Skeletal muscle satellite cell (primary cell): ENCODE measurements around the gene CHRND.
"Not testable (repeated sequence)": the region's sequence is repeated elsewhere in the genome, so short reads cannot be mapped to it uniquely, and the experiment has no call there.

Source experiments
- H3K27me3 ChIP-seq: 2 replicates; pipeline ENCODE4 v1.7.0; 2013; ENCODE audit warnings: low read length; ENCODE audit not compliant: control insufficient read depth, insufficient read depth
- H3K36me3 ChIP-seq: 2 replicates; pipeline ENCODE4 v1.7.0; 2013; ENCODE audit warnings: mild to moderate bottlenecking, control low read depth, low read length; ENCODE audit not compliant: insufficient read depth
- H3K4me1 ChIP-seq: 2 replicates; pipeline ENCODE4 v1.7.0; 2013; ENCODE audit warnings: low read length; ENCODE audit not compliant: control insufficient read depth, insufficient read depth
- H3K4me2 ChIP-seq: 2 replicates; pipeline ENCODE4 v1.7.0; 2013; ENCODE audit warnings: mild to moderate bottlenecking, low read length
- H3K4me3 ChIP-seq: 2 replicates; pipeline ENCODE4 v1.7.0; 2013; ENCODE audit warnings: low read length
- H3K9ac ChIP-seq: 2 replicates; pipeline ENCODE4 v1.7.0; 2013; ENCODE audit warnings: mild to moderate bottlenecking, low read depth, low read length, moderate library complexity
- H3K9me3 ChIP-seq: replicated peaks from 2 replicates; pipeline ENCODE4 v1.7.0; 2013; ENCODE audit warnings: mild to moderate bottlenecking, control low read depth, low read length

Gene CHRND

GRCh38 chr2:232551776-232552175 lies 25.8 kb downstream of the CHRND start:
- Histone ChIP-seq H3K4me2 (peak overlapping the region; percentile 87), H3K9ac (peak overlapping the region; percentile 98), H3K4me3 (peak overlapping the region; percentile 75), H3K9me3 (no peaks in the 10 kb centered on the region), H3K27me3 (no peaks in the 10 kb centered on the region), H3K36me3 (peaks cover 25% of the 10 kb centered on the region), H3K4me1 (peaks cover 11% of the 10 kb centered on the region)

- peaks cover 65% of the 10 kb centered on the region for H3K36me3 ChIP-seq
- H3K27me3 ChIP-seq, result no peaks in the 10 kb centered on the region
- H3K9ac ChIP-seq, result no peak overlapping the region
- H3K4me1 ChIP-seq, result peaks cover 5% of the 10 kb centered on the region
- no peak overlapping the region for H3K4me2 ChIP-seq
- H3K9me3 ChIP-seq, result no peaks in the 10 kb centered on the region
- no peak overlapping the region for H3K4me3 ChIP-seq
These were observed 30.5 kb downstream of the CHRND start for GRCh38 chr2:232556426-232556825.

DNA sequence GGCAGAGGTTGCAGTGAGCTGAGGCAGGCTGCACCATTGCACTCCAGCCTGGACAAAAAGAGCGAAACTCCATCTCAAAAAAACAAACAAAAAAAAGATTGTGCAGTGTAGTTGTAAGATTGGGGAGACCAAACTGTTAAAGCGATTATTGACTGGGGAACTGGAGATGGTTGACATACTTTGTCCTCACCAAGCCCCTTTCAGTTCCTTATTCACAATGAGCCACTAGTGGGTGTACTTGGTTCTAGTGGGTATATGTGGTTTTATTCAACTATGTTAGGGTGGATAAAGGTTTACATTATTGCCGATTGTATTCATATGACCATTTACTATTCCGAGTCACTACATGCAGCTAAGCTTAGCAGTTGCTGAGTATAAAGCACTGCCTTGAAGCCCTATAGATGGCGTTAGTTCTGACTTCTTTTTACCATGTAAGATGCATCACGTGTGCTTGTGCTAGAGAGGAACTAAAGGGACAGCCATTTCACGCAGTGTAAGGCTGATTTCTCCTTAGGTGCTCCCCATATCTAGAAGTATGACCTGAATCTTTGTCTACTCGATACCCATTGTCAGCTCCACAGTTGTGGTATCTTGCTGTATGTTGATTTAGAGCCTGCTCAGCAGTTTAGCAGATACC lies 36.7 kb downstream of the CHRND start:
- Histone ChIP-seq H3K9ac (no peak overlapping the region), H3K9me3 (no peaks in the 10 kb centered on the region), H3K4me2 (no peak overlapping the region), H3K36me3 (peaks cover 88% of the 10 kb centered on the region), H3K4me1 (peaks cover 7% of the 10 kb centered on the region), H3K4me3 (no peak overlapping the region), H3K27me3 (no peaks in the 10 kb centered on the region)

DNA sequence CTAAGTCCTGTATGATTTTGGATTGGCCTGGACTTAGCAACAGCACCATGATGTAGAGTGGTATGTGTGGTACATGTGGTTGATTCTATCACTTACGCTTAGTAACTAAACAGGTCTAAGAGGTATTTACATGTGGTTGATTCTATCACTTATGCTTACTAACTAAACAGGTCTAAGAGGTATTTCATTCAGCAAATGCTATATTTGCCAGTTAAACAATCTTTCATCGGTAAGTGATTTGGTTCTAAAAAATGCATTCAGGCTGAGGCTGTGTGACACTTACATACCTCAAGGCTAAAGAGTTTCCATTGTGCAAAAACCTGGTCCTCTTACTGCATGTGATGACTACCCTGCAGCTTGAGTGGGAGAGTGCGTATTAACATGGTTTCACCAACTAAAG lies 37.6 kb downstream of the CHRND start:
- no peaks in the 10 kb centered on the region for H3K27me3 ChIP-seq
- H3K9me3 ChIP-seq, result no peaks in the 10 kb centered on the region
- H3K4me2 ChIP-seq, result no peak overlapping the region
- H3K9ac ChIP-seq, result no peak overlapping the region
- H3K4me3 ChIP-seq, result no peak overlapping the region
- peaks cover 17% of the 10 kb centered on the region for H3K4me1 ChIP-seq
- H3K36me3 ChIP-seq, result peaks cover 85% of the 10 kb centered on the region

DNA sequence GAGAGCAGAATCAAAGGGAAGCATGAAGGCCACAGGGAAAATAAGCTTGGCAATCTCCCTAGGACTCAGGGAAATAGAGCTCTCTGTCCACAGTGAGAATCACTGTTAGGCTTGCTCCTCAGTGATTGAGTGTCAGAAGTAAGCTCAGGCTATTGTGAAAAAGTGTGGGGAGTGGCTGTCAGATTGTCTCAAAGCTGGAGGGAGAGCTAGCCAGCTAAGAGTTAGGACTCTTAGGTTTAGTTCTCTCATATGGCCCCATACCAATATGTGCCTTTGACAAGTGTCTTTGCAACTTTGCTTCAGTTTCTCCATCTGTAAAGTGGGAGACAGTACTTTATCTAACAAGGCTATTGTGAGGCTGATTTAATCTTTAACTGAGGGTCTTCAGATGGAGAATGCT lies 41.8 kb downstream of the CHRND start:
- H3K9ac ChIP-seq, result peak overlapping the region; percentile 40
- H3K36me3 ChIP-seq, result peaks cover 77% of the 10 kb centered on the region
- H3K4me1 ChIP-seq, result peaks cover 21% of the 10 kb centered on the region
- H3K27me3 ChIP-seq, result no peaks in the 10 kb centered on the region
- no peaks in the 10 kb centered on the region for H3K9me3 ChIP-seq
- H3K4me2 ChIP-seq, result peak overlapping the region; percentile 29
- H3K4me3 ChIP-seq, result no peak overlapping the region

DNA sequence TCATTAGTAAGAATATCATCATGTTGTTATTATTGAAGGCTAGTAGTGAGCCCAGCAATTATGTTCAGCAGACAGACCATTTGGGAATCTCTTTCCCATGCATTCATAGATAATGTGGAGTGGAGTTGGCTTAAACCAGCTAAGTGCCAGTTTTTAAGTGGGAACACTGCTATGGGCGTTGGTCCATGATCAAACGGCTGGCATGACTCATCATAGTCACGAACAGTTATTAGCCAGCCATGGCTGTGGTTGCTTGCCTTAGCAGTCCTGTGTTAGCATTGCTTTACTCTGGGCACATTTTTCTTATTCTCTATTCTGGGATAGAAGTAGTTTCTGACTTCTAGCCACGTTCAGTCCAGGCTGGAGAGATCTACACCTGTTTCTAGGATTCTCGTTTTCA lies 42.2 kb downstream of the CHRND start:
- peaks cover 77% of the 10 kb centered on the region for H3K36me3 ChIP-seq
- no peaks in the 10 kb centered on the region for H3K27me3 ChIP-seq
- H3K4me1 ChIP-seq, result peaks cover 21% of the 10 kb centered on the region
- peak overlapping the region; percentile 29 for H3K4me2 ChIP-seq
- peak overlapping the region; percentile 43 for H3K9ac ChIP-seq
- H3K4me3 ChIP-seq, result no peak overlapping the region
- H3K9me3 ChIP-seq, result no peaks in the 10 kb centered on the region

- Histone ChIP-seq H3K4me1 (peaks cover 31% of the 10 kb centered on the region), H3K9ac (no peak overlapping the region), H3K36me3 (peaks cover 66% of the 10 kb centered on the region), H3K9me3 (no peaks in the 10 kb centered on the region), H3K27me3 (no peaks in the 10 kb centered on the region), H3K4me3 (no peak overlapping the region), H3K4me2 (no peak overlapping the region)
These were observed 43.6 kb downstream of the CHRND start for GRCh38 chr2:232569541-232569940.

GRCh38 chr2:232570481-232570880 lies 44.5 kb downstream of the CHRND start:
- not testable (repeated sequence) for H3K27me3 ChIP-seq, H3K4me3 ChIP-seq, H3K9me3 ChIP-seq, H3K4me2 ChIP-seq, H3K9ac ChIP-seq
- Histone ChIP-seq H3K4me1 (peaks cover 39% of the 10 kb centered on the region), H3K36me3 (peaks cover 65% of the 10 kb centered on the region)

DNA sequence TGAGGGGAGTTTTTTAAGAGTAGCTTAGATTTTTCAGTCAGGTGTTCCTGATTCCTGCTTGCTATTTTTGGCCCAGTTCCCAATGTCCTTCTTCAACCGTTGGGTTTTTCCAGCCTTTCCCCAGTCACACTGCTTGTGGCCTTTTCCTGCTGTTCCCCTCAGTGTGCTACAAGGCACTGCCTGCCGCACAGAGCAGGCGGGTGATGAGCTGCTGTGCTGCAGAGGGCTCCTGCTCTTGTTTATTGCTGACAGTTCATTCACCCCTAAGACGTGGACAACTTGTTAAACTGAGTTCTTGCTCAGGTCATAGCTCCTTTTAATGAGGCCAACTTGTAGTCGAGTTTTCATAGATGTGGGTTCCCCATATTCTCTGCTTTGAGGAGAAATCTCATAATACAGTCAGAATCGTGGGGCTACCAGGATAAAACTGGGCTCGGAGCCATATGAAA lies 45.1 kb downstream of the CHRND start:
- peaks cover 39% of the 10 kb centered on the region for H3K4me1 ChIP-seq
- no peak overlapping the region for H3K4me3 ChIP-seq
- H3K4me2 ChIP-seq, result no peak overlapping the region
- no peaks in the 10 kb centered on the region for H3K9me3 ChIP-seq
- H3K27me3 ChIP-seq, result no peaks in the 10 kb centered on the region
- H3K9ac ChIP-seq, result no peak overlapping the region
- peaks cover 60% of the 10 kb centered on the region for H3K36me3 ChIP-seq

- peaks cover 41% of the 10 kb centered on the region for H3K36me3 ChIP-seq
These were observed 47.1 kb downstream of the CHRND start for GRCh38 chr2:232573042-232573441.

GRCh38 chr2:232573771-232574435 lies 47.9 kb downstream of the CHRND start:
- H3K4me1 ChIP-seq, result peaks cover 31% of the 10 kb centered on the region
- peak overlapping the region; percentile 9 for H3K4me2 ChIP-seq
- peaks cover 36% of the 10 kb centered on the region for H3K36me3 ChIP-seq
- H3K4me3 ChIP-seq, result no peak overlapping the region
- peak overlapping the region; percentile 55 for H3K9ac ChIP-seq
- H3K9me3 ChIP-seq, result no peaks in the 10 kb centered on the region
- no peaks in the 10 kb centered on the region for H3K27me3 ChIP-seq

More at GRCh38 chr2:232573042-232573441, 47.1 kb downstream of the CHRND start:
- Histone ChIP-seq H3K27me3 (no peaks in the 10 kb centered on the region), H3K9ac (no peak overlapping the region), H3K4me1 (peaks cover 40% of the 10 kb centered on the region), H3K9me3 (no peaks in the 10 kb centered on the region), H3K4me3 (no peak overlapping the region), H3K4me2 (no peak overlapping the region)
